Adipocyte (in vitro differentiated cells): Measurements from ENCODE around the gene SPRED3.
A peak's percentile ranks its signal among the peaks of the same experiment; 100 is the strongest.

Experiments
- DNase-seq: peaks from one replicate; pipeline ENCODE4 v3.0.0-alpha.2; 2015; ENCODE audit warnings: low read depth
- H3K27me3 ChIP-seq: replicated peaks from 2 replicates; pipeline ENCODE4 v1.7.0; 2013; ENCODE audit warnings: mild to moderate bottlenecking, low read length, moderate library complexity; ENCODE audit not compliant: control insufficient read depth, insufficient read depth
- H3K36me3 ChIP-seq: 2 replicates; pipeline ENCODE4 v1.7.0; 2013; ENCODE audit warnings: low read length, mild to moderate bottlenecking, moderate library complexity; ENCODE audit not compliant: control insufficient read depth, insufficient read depth, severe bottlenecking
- H3K4me1 ChIP-seq: 2 replicates; pipeline ENCODE4 v1.7.0; 2013; ENCODE audit warnings: mild to moderate bottlenecking, low read length, moderate library complexity; ENCODE audit not compliant: control insufficient read depth, insufficient read depth
- H3K4me3 ChIP-seq: 2 replicates; pipeline ENCODE4 v1.7.0; 2013; ENCODE audit warnings: mild to moderate bottlenecking, low read length, moderate library complexity
- H3K9ac ChIP-seq: 2 replicates; pipeline ENCODE4 v1.7.0; 2013; ENCODE audit warnings: mild to moderate bottlenecking, low read length, moderate library complexity
- H3K9me3 ChIP-seq: 2 replicates; pipeline ENCODE4 v1.7.0; 2013; ENCODE audit warnings: mild to moderate bottlenecking, low read length, moderate library complexity; ENCODE audit not compliant: control insufficient read depth

SPRED3 gene

DNA sequence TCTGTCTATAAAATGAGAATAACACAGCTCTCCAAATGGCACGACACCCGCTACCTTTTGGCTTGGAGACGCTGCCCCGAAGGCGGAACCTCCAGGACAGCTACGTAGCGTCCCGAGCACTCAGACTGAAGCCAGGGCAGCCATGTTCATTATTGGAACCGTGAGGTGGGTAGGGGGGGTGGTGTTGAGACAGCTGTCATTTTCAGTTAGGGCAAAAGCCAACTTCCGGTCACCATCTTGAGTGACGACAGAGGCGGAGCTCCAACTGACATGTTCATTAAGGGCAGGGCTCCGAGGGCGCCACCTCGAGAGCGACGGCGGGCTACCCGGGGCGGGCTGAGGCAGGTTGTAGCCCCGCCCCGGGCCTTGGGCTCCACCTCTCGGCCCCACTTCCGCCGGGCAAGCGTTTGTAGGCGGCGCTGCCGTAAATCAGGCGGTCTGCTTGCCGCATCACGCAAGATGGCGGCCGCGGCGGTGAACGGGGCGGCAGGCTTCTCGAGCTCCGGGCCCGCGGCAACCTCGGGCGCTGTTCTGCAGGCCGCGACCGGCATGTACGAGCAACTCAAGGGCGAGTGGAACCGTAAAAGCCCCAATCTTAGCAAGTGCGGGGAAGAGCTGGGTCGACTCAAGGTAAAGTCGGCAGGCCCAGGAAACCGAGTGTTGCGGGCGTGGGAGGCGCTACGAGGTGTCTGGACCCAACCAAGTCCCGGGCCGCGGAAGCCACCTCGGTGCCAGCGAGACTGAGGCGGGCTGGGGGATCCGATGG, 14.0 kb upstream of the SPRED3 start, which contains the start of gene PSMD8:
Gene PSMD8, plus strand, starts transcription at position 240 of the 766 bp plus-strand sequence. Its CDS starts 31 bp downstream, at position 271.
- H3K9me3 ChIP-seq: no peaks in the 10 kb centered on the region
- DNase-seq: peak; percentile 100
- peak within 1 kb of the TSS; percentile 96 for H3K4me3 ChIP-seq
- peaks cover 8% of the 10 kb centered on the region for H3K27me3 ChIP-seq
- peak within 1 kb of the TSS; percentile 100 for H3K9ac ChIP-seq
- H3K4me1 ChIP-seq: peaks cover 19% of the 10 kb centered on the region
- H3K36me3 ChIP-seq: peaks cover 33% of the 10 kb centered on the region

DNA sequence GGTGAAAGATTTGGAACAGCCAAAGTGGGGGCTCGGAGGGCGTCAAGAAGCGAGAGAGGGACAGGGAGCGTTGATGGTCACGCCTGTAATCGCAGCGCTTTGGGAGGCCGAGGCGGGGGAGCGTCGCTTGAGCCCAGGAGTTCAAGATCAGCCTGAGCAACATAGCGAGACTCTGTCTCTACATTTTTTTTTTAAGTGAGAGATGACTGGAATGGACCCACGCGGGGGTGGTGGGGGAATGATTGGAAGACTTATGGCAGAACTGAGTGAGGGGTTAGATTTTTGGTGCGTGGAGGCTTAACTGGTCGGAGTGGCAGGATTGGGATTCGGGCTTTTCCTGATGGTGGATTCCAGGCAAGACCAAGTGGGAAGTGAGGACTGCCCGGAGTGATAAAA, 13.4 kb upstream of the SPRED3 start:
- Histone ChIP-seq H3K9me3 (no peaks in the 10 kb centered on the region), H3K9ac (peak overlapping the region; percentile 100), H3K36me3 (peaks cover 36% of the 10 kb centered on the region), H3K27me3 (peaks cover 2% of the 10 kb centered on the region), H3K4me1 (peaks cover 19% of the 10 kb centered on the region), H3K4me3 (peak overlapping the region; percentile 96)
- peak; percentile 72 for DNase-seq

DNA sequence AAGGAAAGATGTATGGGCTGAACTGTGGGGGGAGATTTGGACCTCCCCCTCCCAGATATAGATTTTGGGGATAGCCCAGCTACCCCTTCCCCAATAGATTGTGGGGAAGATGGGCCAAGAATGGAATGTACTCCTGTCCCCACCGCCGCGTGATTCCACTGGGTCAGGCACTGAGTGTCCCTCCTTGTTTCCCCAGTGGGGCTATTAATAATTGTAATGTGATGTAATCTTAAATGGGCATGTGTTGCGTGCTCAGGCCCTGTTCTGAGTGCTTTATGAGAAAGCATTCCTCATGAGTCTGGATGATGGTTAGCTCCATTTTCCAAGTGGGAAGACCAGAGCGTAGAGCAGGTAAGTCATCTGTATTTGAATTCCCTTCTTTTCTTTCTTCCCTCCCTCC, 12.7 kb upstream of the SPRED3 start:
- peak overlapping the region; percentile 100 for H3K9ac ChIP-seq
- peaks cover 19% of the 10 kb centered on the region for H3K4me1 ChIP-seq
- H3K9me3 ChIP-seq: no peaks in the 10 kb centered on the region
- DNase-seq: peak; percentile 27
- H3K4me3 ChIP-seq: peak overlapping the region; percentile 96
- no peaks in the 10 kb centered on the region for H3K27me3 ChIP-seq
- H3K36me3 ChIP-seq: peaks cover 43% of the 10 kb centered on the region

DNA sequence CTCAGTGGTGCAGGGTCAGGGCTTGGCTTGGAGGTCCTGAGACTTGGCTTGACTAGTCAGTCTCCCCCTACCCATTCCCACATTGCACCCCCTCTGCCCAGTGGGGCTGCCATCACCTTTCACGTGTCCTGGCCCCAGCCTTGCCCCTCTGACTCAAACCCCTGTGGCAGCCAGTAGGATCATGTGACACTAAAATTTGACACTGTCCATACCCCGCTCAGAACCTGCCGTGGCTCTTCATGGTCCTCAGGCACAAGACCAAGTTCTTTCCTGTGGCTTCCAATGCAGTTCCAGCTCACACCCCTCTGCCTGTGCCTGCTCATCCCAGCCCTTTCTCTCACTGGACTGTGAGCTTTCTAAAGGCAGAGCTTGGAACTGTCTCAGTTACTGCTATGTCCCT, 11.9 kb upstream of the SPRED3 start:
- H3K27me3 ChIP-seq: no peaks in the 10 kb centered on the region
- DNase-seq: no peak
- no peaks in the 10 kb centered on the region for H3K9me3 ChIP-seq
- peak overlapping the region; percentile 96 for H3K4me3 ChIP-seq
- peaks cover 51% of the 10 kb centered on the region for H3K36me3 ChIP-seq
- peak overlapping the region; percentile 39 for H3K9ac ChIP-seq
- H3K4me1 ChIP-seq: peaks cover 19% of the 10 kb centered on the region

DNA sequence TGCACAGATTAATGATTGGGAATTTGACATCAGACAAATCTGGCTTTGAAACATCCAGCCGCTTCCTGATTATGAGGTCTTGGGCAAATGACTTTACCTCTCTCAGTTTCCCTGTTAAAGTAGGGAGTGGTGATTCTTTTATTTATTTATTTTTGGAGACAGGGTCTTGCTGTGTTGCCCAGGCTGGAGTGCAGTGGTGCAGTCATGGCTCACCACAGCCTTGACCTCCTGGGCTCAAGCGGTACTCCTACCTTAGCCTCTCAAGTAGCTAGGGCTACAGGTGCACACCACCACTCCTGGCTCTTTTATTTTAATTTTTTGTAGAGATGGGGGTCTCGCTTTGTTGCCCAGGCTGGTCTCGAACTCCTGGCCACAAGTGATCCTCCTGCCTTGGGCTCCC, 11.4 kb upstream of the SPRED3 start:
- H3K9ac ChIP-seq: peak overlapping the region; percentile 39
- H3K9me3 ChIP-seq: no peaks in the 10 kb centered on the region
- peak overlapping the region; percentile 96 for H3K4me3 ChIP-seq
- DNase-seq: no peak
- no peaks in the 10 kb centered on the region for H3K27me3 ChIP-seq
- peaks cover 56% of the 10 kb centered on the region for H3K36me3 ChIP-seq
- H3K4me1 ChIP-seq: peaks cover 19% of the 10 kb centered on the region

DNA sequence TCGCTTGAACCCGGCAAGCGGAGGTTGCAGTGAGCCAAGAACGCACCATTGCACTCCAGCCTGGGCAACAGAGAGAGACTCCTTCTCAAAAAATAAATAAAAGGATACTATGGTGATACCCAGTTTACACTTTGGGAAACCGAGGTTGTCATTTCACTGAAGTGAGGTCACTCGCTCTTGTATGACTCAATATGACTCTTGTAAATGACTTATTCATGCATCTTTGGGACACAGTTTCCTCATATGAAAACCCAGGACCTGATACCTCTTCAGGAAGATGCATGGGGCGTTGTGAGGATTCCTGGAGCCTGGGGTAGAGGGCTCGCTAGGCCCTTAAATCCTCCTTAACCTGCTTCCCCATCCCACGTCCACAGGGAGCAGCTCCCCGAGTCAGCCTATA, 9.6 kb upstream of the SPRED3 start:
- Histone ChIP-seq H3K4me3 (no peak overlapping the region), H3K9me3 (no peaks in the 10 kb centered on the region), H3K36me3 (peaks cover 74% of the 10 kb centered on the region), H3K27me3 (no peaks in the 10 kb centered on the region), H3K9ac (no peak overlapping the region), H3K4me1 (peaks cover 19% of the 10 kb centered on the region)
- no peak for DNase-seq

DNA sequence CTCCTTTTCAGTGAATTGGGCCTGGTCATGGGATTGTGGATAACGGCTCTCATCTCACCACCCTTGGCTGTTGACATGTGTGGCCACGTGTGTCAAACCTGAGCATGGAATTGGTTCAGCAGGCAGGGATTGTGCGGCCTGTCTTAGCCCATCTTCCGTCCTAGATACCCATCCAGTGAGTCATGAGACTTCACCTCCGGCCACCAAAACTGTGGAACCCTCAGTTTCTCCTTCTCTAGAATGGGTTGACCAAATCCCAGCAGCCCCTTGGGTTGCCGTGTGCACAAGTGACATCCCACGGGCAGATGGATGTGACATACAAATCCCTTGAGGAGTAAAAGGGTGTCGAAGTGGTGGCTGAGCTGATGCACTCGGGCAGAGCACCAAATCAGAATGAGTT, 7.4 kb upstream of the SPRED3 start:
- peaks cover 82% of the 10 kb centered on the region for H3K36me3 ChIP-seq

DNA sequence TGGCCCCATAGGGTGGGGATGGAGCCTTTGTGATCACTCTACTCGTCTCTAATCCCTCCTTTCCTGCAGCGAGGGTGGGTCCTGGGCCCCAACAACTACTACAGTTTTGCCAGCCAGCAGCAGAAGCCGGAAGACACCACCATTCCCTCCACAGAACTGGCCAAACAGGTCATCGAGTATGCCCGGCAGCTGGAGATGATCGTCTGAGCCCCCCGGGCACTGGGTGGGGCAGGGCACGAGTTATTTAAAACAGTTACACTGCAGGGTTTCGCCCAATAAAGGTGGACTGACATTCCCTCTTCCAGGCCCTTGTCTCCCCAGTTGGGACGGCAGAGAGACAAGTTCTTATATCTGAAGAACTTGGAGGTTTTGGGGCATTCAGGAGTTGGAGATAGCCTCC, 5.3 kb upstream of the SPRED3 start:
- Histone ChIP-seq H3K9ac (no peak overlapping the region), H3K36me3 (peaks cover 62% of the 10 kb centered on the region), H3K9me3 (no peaks in the 10 kb centered on the region), H3K27me3 (no peaks in the 10 kb centered on the region), H3K4me3 (no peak overlapping the region), H3K4me1 (peaks cover 12% of the 10 kb centered on the region)
- DNase-seq: no peak

More for the DNA sequence above, 7.4 kb upstream of the SPRED3 start:
- no peak overlapping the region for H3K9ac ChIP-seq
- no peak overlapping the region for H3K4me3 ChIP-seq
- H3K9me3 ChIP-seq: no peaks in the 10 kb centered on the region
- H3K4me1 ChIP-seq: peaks cover 13% of the 10 kb centered on the region
- no peaks in the 10 kb centered on the region for H3K27me3 ChIP-seq
- DNase-seq: no peak

DNA sequence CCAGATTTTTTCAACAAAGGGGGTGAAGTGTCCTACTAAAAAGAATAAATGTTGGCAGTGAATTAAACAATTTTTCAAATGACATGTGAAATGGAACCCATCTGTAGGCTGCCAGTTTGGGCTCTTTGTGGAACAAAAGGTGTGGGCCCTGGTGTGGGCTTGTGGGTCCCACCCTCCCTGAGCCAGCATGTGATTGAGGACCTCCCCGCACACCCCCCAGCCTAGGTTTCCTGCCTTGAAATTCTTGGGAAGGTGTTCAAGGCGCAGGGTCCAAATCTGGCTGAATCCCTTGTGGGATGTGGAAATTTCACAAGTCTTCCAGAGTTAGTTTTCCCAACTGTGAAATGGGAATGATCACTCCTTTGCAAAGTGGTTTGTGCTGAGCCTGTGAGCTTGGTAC, 4.8 kb upstream of the SPRED3 start:
- Histone ChIP-seq H3K27me3 (no peaks in the 10 kb centered on the region), H3K9me3 (no peaks in the 10 kb centered on the region), H3K36me3 (peaks cover 58% of the 10 kb centered on the region), H3K9ac (no peak overlapping the region), H3K4me1 (peaks cover 15% of the 10 kb centered on the region), H3K4me3 (no peak overlapping the region)
- DNase-seq: no peak

DNA sequence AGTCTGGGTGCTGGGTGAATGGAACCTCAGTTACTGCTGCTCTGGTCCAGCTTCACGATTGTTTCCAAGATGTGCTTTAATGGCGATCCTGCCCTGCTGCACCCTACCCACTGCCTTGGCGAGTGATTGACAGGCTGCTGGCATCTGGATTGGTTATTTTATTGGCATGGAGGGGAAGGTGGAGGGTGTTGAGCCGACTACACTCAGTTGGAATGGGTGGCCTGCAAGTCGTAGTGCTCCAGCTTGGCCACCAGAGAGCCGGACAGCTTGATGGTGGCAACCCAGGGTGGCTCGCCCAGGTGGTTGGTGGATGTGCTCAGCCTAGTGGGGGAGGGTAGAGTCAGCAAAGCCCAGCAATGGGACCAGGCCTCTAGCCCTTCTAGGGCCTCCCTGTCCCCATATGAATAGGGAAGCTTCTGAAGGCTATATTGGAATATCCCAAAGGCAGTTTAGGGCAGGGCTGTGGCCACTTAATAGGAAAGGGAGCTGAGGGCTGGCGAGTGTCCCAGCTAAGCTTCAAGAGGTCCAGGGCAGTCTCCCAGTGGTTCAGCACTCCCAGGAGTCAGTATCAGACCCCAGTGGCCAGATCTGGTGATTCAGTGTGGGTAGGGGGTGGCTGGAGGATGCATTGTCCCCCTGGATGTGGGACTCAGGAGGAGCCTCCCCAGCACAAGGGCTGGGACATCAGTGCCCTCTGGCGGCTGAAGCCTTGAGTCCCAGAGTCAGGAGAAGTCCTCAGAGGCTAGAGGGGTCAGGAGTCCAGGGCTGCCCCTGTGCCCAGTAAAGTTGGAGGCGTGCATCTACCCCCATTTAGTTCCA, 4.1 kb upstream of the SPRED3 start:
- peaks cover 19% of the 10 kb centered on the region for H3K4me1 ChIP-seq
- H3K9me3 ChIP-seq: no peaks in the 10 kb centered on the region
- no peaks in the 10 kb centered on the region for H3K27me3 ChIP-seq
- DNase-seq: peak; percentile 44
- H3K9ac ChIP-seq: no peak overlapping the region
- no peak overlapping the region for H3K4me3 ChIP-seq
- peaks cover 51% of the 10 kb centered on the region for H3K36me3 ChIP-seq

DNA sequence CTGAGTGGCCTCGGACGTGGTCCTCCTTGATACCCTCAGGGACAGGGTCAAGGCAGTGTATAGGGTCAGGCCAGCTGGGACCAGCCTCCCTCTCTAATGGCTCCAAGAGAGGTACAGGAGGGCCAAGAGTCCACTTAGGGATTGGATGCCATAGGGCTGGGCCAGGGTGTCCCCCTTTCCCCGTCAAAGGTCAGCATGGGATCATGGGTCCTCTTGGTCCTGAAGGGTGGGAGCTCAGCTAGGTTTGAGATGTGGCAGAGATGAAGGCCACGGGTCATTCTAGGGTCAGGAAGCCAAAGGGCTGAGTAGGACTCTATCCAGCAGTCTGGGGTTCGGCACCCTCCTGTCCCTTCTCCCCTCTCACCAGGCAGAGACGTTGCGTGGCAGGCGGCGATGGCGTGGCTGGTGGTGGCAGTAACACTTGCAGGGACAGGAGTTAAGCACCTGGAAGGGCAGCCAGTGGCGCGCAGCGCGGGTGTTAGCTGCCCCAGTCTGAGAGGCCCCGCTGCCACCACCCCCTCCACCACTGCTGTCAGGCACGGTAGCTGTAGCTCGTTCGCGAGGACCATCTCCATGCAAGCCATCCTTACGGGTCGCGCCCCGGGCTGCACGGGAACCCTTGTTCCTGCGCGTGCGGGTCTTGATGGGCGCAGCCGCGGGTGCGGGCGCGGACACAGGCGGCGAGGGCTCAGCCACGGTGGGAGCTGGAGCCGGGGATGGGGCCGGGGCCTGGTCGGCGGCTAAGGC, 3.3 kb upstream of the SPRED3 start:
- Histone ChIP-seq H3K4me3 (no peak overlapping the region), H3K9me3 (no peaks in the 10 kb centered on the region), H3K9ac (no peak overlapping the region), H3K27me3 (no peaks in the 10 kb centered on the region), H3K4me1 (peaks cover 19% of the 10 kb centered on the region), H3K36me3 (peaks cover 45% of the 10 kb centered on the region)
- no peak for DNase-seq
